Right hindlimb (tissue), 1 donor: ENCODE measurements around the gene ZBTB16.
A peak's percentile ranks its signal among the peaks of the same experiment; 100 is the strongest.

Experiments used
- DNase-seq: peaks from one replicate; pipeline ENCODE4 v3.0.0-alpha.2; 2018

ZBTB16 gene, protein sequence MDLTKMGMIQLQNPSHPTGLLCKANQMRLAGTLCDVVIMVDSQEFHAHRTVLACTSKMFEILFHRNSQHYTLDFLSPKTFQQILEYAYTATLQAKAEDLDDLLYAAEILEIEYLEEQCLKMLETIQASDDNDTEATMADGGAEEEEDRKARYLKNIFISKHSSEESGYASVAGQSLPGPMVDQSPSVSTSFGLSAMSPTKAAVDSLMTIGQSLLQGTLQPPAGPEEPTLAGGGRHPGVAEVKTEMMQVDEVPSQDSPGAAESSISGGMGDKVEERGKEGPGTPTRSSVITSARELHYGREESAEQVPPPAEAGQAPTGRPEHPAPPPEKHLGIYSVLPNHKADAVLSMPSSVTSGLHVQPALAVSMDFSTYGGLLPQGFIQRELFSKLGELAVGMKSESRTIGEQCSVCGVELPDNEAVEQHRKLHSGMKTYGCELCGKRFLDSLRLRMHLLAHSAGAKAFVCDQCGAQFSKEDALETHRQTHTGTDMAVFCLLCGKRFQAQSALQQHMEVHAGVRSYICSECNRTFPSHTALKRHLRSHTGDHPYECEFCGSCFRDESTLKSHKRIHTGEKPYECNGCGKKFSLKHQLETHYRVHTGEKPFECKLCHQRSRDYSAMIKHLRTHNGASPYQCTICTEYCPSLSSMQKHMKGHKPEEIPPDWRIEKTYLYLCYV

GRCh38 chr11:114059278-114059983, at the start of gene ZBTB16:
Gene ZBTB16, plus strand, starts transcription at chr11:114059711. Its CDS starts 3,590 bp downstream, at chr11:114063301.
- peak; percentile 93 for DNase-seq

DNA sequence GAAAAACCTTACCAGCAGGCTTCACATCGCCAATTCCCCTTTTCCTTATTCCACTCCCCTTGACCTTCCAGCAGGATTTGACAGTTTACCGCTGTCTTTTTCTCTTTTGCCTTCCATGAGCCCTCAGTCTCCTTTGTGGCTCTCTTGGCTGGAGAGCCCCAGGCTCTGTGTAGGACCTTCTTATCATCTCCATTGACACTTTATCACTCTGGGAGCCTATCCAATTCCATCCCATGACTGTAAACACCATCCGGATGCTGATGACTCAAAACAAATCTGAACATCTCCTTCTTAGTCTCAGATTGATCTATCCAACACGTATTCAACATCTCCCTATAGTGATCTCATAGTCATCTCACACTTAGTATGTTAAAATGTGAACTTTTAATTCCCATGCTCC, 48.6 kb upstream of the ZBTB16 start:
- DNase-seq: no peak

GRCh38 chr11:114011443-114011842, 48.1 kb upstream of the ZBTB16 start:
- DNase-seq: no peak

DNA sequence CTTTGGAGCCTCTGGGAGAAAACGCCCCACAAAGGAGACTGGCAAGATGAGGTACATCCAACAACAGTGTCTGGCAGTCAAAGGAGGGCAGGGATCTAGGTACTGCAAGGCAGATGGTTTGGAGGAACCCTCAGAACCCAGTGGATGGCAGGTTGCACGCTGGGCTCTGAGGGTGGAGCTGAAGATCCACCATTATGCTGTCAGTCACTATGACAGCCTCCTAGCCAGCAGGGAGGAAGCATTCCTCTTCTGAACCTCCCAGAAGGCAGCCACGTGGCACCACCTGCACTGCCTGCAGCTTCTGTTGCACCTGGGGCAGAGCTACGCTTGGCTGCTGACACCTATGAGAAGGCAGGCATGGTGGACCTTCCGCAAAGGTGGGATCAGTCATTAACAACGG, 44.4 kb upstream of the ZBTB16 start:
- no peak for DNase-seq

GRCh38 chr11:114016986-114017385, 42.5 kb upstream of the ZBTB16 start:
- DNase-seq: no peak

DNA sequence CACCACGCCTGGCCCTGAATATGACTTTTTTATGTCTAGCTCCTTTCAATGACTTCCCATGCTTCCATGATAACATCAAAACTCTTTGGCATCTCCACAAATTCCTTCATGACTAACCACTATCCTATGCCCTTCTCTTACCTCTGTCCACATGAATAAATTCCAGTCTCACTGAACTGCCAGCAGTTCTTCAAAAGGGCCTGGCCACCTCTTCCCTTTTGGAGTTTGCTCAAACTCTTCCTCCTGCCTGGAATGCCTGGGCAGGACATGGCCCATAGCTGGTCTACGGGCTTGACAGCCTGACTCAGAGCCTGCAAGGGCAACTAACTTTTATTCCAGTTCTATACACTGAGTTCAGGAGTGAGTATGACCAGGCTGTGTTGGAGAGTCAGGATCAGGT, 41.8 kb upstream of the ZBTB16 start:
- DNase-seq: no peak

GRCh38 chr11:114019046-114019445, 40.5 kb upstream of the ZBTB16 start:
- no peak for DNase-seq

- DNase-seq: no peak
Observed at GRCh38 chr11:114019574-114019973, 39.9 kb upstream of the ZBTB16 start.

- DNase-seq: no peak
Observed at GRCh38 chr11:114025329-114025907, 34.1 kb upstream of the ZBTB16 start.

GRCh38 chr11:114026355-114026754, 33.2 kb upstream of the ZBTB16 start:
- no peak for DNase-seq

- DNase-seq: no peak
Observed at GRCh38 chr11:114027391-114027790, 32.1 kb upstream of the ZBTB16 start.

GRCh38 chr11:114027926-114028325, 31.6 kb upstream of the ZBTB16 start:
- no peak for DNase-seq

DNA sequence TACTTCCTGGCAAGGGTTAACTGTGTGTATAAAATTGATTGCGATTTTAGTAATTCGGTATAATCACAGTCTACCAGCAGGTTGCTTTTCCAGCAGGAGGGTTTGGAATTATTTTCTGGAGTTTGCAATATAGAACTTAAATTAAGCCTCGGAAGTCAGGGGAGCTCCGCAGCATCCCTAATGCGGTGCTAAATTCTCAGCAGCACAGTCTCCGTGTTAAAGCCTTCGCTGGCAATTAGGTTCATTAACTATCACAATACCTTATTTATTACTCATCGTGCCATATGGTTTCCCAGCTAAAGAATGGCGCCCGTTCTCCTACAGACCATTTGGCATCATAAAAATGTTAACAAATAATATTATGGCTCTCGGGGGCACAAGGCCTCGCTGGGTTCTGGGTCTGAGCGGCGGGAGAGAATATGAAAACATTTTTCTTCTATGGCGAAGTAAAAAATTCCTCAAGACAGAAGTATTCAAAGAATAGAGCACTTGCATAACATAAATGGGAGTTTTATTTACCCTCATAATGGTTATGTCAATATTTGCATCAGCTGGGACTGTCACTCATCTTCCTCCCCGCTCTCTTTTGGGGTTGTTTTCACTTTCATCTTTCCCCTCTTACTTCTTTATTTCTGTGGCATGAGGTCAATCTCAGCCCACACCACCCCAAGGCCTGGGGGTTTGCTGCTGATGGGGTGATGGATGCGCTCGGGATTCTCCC, 28.1 kb upstream of the ZBTB16 start:
- no peak for DNase-seq

DNA sequence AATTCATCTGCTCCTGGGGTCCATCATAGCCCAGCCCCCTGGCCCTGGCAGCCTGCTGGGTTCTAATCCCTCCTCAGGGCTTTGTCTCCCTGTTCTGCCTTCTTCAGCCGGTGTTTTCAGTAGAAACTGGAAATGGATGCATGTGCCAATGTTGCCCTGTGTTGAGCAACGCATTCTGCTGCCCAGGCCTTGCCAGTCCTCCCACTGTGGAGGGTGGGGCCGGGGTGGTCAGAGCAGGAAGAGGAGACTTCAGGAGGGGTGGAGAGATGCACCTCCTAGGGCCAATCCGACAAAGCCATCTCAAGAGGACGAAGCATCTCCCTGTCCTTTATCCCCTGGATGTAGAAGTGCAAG, 27.6 kb upstream of the ZBTB16 start:
- no peak for DNase-seq

- no peak for DNase-seq
Observed at GRCh38 chr11:114033066-114033465, 26.4 kb upstream of the ZBTB16 start.

DNA sequence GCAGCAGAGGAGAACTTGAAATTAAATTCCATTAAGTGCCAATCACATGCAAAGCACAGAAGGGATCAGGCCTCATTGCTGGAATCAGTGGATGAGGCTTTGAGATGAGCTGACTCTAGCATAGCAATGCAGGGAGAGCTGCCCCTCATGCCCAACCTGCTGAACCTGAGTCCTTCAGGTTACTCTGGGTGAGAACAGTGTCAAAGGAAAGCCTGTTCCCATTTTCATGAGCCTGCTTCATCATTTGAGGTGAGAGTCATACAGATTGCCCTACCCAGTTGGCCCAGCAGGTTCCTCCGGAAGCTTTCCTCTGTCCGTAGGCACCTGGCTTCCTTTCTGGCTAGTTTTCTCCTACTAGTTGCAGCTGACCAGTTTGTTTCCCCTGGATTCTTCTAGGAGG, 25.9 kb upstream of the ZBTB16 start:
- no peak for DNase-seq

DNA sequence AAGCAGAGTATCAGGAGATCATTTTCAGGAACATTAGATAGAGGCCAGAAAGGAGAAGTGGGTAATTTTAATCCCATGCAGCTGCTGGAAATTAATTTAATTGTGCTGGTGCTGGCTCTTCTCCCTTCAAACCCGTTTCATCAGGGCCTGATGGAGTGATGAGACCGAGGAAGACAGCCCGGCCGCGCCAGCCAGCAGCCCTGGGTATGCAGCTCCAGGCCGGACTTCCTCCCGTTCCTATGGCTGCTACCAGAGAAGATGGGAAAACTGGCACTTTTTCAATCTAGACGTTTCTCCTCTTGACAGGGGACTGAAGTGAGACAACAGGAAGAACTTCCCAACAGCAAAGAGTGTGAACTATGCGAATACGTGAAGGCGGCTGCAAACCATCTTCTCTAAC, 24.6 kb upstream of the ZBTB16 start:
- DNase-seq: no peak

DNA sequence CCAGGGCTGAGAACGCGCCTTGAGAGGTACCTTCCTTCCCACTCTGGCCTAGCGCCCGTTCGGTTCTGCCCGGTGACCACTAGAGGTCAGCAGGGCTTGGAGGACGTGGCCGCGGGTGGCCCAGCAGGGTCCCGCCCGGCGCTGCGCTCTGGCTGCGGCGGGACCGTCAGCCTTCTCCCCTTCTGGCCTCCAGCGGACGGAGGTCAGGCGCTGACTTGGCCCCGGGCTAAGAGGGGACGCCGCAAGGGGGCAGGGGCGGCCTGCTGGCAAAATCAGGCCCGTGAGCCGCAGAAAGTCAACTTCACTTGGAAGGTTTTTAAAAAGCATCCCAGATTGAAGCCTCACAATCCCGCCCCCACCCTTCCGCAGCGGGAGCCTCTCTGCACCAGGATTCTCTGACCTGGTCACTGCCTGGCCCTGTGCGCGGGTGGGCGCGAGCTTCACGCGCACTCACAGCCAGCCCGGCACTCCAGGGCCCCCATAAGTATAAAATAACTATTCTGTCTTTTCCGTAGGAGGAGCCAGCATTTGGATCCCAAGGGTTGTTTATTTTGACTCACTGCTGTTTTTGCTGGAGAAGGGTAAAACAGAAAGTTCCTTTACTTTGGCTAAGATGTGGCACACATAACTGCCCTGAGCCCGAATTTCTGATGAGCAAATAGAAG, 23.2 kb upstream of the ZBTB16 start:
- DNase-seq: peak; percentile 83

- no peak for DNase-seq
Observed at GRCh38 chr11:114036958-114037357, 22.6 kb upstream of the ZBTB16 start.

GRCh38 chr11:114039551-114039950, 20.0 kb upstream of the ZBTB16 start:
- DNase-seq: no peak

DNA sequence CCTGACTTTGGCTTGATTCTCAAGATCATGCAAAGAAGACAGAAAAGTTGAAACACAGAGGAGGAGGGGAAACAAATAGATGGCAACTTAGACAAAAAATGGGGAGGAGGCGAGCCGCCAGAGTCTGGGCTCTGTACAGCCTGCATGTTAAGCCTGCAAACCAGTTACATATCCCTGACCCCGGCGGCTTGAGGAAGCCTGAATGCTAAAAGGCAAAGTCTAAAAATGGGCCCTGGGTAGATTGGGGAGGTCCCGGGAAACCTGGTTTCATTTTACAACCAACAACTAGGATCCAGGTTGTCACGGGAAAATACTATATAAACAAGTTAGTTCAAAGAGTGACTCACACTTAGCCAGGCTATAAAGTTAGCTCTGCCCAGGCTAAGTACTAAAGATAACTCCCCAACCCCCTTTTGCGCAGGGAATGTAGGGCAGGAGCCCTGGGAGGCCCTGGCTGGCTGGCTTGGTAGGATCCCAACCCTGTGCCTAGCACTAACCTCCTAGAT, 18.8 kb upstream of the ZBTB16 start:
- DNase-seq: no peak

DNA sequence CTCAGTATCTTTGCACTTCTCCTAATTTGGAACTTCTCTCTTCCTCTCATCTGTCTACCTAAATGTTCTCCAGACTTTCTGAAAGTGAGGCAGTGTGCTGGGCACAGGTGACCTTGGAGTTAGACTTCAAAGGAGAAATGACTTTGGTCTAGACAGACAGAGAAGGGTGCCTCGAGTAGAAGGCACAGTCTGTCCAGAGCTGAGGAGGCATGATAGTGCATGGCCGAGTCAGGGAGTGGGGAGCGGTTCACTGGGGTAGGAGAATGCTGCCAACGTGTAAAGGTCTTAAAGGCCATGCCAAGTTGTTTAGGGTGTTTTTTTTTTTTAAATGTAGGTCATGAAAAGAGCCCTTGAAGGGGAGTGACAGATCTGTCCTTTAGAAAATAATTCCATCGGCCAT, 17.3 kb upstream of the ZBTB16 start:
- DNase-seq: no peak
